DOHH2 (cell line): ENCODE data around the gene SORBS1.

Source experiments
- EZH2phosphoT487 ChIP-seq: fragments of 200-600 bp; sonication (generic); IDR thresholded peaks from 2 replicates; pipeline ENCODE4 v1.6.1; 2017; ENCODE audit warnings: borderline replicate concordance, mild to moderate bottlenecking, antibody characterized with exemption, low read length, moderate library complexity, mixed read lengths
- TF ChIP-seq, protein P1 (sequence below): fragments of 200-600 bp; sonication (generic); IDR thresholded peaks from one replicate; pipeline ENCODE4 v1.5.1; 2014; ENCODE audit warnings: antibody characterized with exemption, mild to moderate bottlenecking, low read depth, low read length; ENCODE audit not compliant: poor library complexity, severe bottlenecking

DNA sequence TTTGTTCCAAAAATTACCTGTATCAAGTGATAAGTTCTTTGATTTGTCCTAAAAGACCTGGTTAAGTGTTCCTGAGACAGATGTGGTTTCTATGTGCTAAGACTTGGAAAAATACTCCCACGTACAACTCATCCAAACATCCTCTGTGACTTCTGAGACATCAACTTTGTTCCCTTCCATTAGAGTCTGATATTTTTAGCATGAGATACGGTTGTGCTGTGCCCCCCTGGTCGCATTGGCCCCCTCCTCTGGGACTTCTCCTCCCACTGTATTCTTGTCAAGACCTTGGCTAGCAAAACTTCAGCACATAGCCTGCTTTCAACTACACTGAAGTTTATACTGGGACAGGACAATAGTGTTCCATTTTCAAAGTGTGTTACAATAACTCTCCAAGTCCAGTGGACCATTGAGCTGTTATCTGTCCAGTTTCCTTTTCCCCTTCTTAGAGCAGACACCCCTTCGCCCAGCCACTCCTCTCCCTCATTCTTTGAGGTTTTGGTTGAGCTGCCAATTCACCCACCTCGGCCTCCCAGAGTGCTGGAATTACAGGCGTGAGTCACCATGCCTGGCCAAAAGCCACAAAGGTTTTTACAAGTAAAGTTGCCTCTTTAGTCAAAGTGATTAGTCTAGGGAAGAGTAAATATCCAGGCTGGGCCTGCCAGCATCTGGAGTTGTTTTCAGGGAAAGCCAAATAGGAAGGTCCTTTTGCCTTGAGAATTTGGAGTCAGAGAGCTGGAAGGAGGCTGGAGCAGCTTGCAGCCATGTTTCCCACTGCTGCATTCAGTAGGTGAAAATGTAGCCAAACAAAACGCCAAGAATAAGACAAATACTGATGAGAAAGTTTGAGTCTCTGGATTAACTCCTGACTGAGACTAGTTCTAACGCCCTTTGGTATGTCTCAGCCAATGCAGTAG lies 252.5 kb downstream of the SORBS1 start:
- TF ChIP-seq, protein P1, sequence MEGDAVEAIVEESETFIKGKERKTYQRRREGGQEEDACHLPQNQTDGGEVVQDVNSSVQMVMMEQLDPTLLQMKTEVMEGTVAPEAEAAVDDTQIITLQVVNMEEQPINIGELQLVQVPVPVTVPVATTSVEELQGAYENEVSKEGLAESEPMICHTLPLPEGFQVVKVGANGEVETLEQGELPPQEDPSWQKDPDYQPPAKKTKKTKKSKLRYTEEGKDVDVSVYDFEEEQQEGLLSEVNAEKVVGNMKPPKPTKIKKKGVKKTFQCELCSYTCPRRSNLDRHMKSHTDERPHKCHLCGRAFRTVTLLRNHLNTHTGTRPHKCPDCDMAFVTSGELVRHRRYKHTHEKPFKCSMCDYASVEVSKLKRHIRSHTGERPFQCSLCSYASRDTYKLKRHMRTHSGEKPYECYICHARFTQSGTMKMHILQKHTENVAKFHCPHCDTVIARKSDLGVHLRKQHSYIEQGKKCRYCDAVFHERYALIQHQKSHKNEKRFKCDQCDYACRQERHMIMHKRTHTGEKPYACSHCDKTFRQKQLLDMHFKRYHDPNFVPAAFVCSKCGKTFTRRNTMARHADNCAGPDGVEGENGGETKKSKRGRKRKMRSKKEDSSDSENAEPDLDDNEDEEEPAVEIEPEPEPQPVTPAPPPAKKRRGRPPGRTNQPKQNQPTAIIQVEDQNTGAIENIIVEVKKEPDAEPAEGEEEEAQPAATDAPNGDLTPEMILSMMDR: no peak
- no peak for TF ChIP-seq EZH2phosphoT487
